ENCODE measurements around the gene DSP. TPM values are rescaled to one million over a fixed set of nuclear protein-coding genes. Genes with fewer than 3 reads are reported as not detected.

Gene DSP
- polyA plus RNA-seq, 1 donor from 2014 or later, result 0.05 TPM

GRCh38 chr6:7496266-7496875 lies 45.1 kb upstream of the DSP start:
- Histone ChIP-seq H3K79me2 (replicated peaks; ENCODE audit: insufficient read depth, low read length) (no peaks in the 10 kb centered on the region), H3K4me3 (ENCODE audit: low read length) (no peak overlapping the region), H2AFZ (ENCODE audit: low read depth, low read length) (no peak overlapping the region), H4K20me1 (ENCODE audit: insufficient read depth) (no peaks in the 10 kb centered on the region), H3K27ac (ENCODE audit: low read length) (no peak overlapping the region), H3K9ac (ENCODE audit: low read length) (no peak overlapping the region), H3K9me3 (ENCODE audit: low read length) (no peaks in the 10 kb centered on the region), H3K4me2 (ENCODE audit: low read length) (no peak overlapping the region), H3K27me3 (ENCODE audit: insufficient read depth, low read depth, low read length) (no peaks in the 10 kb centered on the region), H3K9me2 (ENCODE audit: insufficient read depth, low read length) (no peaks in the 10 kb centered on the region), H3K36me3 (ENCODE audit: insufficient read depth, low read length) (no peaks in the 10 kb centered on the region), H3F3A (ENCODE audit: insufficient read depth, low read length, poor library complexity, severe bottlenecking) (no peaks in the 10 kb centered on the region)
- TF ChIP-seq MXI1 (conservative IDR thresholded peaks at IDR 0.05; ENCODE audit: poor library complexity, severe bottlenecking) (no peak), SMC3 (conservative IDR thresholded peaks at IDR 0.05; ENCODE audit: poor library complexity) (no peak), EP300 (conservative IDR thresholded peaks at IDR 0.05; ENCODE audit: poor library complexity, severe bottlenecking) (no peak), RAD21 (conservative IDR thresholded peaks at IDR 0.05) (no peak), POLR2AphosphoS5 (IDR thresholded peaks at IDR 0.05) (no peak), TAF1 (IDR thresholded peaks at IDR 0.05; ENCODE audit: low read depth) (no peak), EZH2 (IDR thresholded peaks at IDR 0.05; ENCODE audit: borderline replicate concordance, insufficient read depth, low read length, poor library complexity, severe bottlenecking) (no peak)
- TF ChIP-seq, protein P1, sequence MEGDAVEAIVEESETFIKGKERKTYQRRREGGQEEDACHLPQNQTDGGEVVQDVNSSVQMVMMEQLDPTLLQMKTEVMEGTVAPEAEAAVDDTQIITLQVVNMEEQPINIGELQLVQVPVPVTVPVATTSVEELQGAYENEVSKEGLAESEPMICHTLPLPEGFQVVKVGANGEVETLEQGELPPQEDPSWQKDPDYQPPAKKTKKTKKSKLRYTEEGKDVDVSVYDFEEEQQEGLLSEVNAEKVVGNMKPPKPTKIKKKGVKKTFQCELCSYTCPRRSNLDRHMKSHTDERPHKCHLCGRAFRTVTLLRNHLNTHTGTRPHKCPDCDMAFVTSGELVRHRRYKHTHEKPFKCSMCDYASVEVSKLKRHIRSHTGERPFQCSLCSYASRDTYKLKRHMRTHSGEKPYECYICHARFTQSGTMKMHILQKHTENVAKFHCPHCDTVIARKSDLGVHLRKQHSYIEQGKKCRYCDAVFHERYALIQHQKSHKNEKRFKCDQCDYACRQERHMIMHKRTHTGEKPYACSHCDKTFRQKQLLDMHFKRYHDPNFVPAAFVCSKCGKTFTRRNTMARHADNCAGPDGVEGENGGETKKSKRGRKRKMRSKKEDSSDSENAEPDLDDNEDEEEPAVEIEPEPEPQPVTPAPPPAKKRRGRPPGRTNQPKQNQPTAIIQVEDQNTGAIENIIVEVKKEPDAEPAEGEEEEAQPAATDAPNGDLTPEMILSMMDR (IDR thresholded peaks at IDR 0.05; ENCODE audit: poor library complexity, severe bottlenecking), result no peak
- TF ChIP-seq, protein P2, sequence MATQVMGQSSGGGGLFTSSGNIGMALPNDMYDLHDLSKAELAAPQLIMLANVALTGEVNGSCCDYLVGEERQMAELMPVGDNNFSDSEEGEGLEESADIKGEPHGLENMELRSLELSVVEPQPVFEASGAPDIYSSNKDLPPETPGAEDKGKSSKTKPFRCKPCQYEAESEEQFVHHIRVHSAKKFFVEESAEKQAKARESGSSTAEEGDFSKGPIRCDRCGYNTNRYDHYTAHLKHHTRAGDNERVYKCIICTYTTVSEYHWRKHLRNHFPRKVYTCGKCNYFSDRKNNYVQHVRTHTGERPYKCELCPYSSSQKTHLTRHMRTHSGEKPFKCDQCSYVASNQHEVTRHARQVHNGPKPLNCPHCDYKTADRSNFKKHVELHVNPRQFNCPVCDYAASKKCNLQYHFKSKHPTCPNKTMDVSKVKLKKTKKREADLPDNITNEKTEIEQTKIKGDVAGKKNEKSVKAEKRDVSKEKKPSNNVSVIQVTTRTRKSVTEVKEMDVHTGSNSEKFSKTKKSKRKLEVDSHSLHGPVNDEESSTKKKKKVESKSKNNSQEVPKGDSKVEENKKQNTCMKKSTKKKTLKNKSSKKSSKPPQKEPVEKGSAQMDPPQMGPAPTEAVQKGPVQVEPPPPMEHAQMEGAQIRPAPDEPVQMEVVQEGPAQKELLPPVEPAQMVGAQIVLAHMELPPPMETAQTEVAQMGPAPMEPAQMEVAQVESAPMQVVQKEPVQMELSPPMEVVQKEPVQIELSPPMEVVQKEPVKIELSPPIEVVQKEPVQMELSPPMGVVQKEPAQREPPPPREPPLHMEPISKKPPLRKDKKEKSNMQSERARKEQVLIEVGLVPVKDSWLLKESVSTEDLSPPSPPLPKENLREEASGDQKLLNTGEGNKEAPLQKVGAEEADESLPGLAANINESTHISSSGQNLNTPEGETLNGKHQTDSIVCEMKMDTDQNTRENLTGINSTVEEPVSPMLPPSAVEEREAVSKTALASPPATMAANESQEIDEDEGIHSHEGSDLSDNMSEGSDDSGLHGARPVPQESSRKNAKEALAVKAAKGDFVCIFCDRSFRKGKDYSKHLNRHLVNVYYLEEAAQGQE (IDR thresholded peaks at IDR 0.05; ENCODE audit: borderline replicate concordance), result no peak

DNA sequence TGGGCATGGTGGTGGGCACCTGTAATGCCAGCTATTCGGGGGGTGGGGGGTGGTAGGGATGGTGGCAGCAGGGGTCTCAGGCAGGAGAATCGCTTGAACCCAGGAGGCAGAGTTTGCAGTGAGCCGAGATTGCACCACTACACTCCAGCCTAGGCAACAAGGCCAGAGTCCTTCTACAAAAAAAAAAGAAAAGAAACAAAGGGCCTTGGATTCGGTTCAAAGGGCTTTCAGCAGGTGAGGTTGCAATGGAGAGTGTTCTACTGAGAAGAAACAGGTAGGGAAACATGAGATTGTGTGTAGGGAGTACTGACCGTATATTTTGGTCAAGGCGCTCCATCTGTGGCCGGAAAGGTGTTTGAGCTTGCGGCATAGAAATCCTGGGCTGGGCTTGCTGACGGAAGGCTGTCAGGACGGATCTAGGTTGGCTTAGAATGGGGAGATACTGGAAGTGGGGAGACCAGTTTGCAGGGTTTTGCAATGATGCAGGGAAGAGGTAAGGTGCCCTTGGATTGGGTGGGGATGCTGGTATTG lies 40.7 kb upstream of the DSP start:
- H3K27me3 ChIP-seq (ENCODE audit: insufficient read depth, low read depth, low read length), result no peaks in the 10 kb centered on the region
- H3K9me2 ChIP-seq (ENCODE audit: insufficient read depth, low read length), result no peaks in the 10 kb centered on the region
- H3K36me3 ChIP-seq (ENCODE audit: insufficient read depth, low read length), result no peaks in the 10 kb centered on the region
- H3K79me2 ChIP-seq (replicated peaks; ENCODE audit: insufficient read depth, low read length), result no peaks in the 10 kb centered on the region
- H3K4me3 ChIP-seq (ENCODE audit: low read length), result no peak overlapping the region
- H2AFZ ChIP-seq (ENCODE audit: low read depth, low read length), result no peak overlapping the region
- H4K20me1 ChIP-seq (ENCODE audit: insufficient read depth), result no peaks in the 10 kb centered on the region
- H3F3A ChIP-seq (ENCODE audit: insufficient read depth, low read length, poor library complexity, severe bottlenecking), result no peaks in the 10 kb centered on the region
- no peak overlapping the region for H3K9ac ChIP-seq (ENCODE audit: low read length)
- no peak for TF ChIP-seq SMC3 (conservative IDR thresholded peaks at IDR 0.05; ENCODE audit: poor library complexity)
- TF ChIP-seq, protein P1 (IDR thresholded peaks at IDR 0.05; ENCODE audit: poor library complexity, severe bottlenecking), result no peak
- TF ChIP-seq, protein P2 (IDR thresholded peaks at IDR 0.05; ENCODE audit: borderline replicate concordance), result no peak
- TF ChIP-seq EP300 (conservative IDR thresholded peaks at IDR 0.05; ENCODE audit: poor library complexity, severe bottlenecking), result no peak
- no peak for TF ChIP-seq RAD21 (conservative IDR thresholded peaks at IDR 0.05)
- TF ChIP-seq MXI1 (conservative IDR thresholded peaks at IDR 0.05; ENCODE audit: poor library complexity, severe bottlenecking), result no peak
- TF ChIP-seq EZH2 (IDR thresholded peaks at IDR 0.05; ENCODE audit: borderline replicate concordance, insufficient read depth, low read length, poor library complexity, severe bottlenecking), result no peak
- no peak for TF ChIP-seq TAF1 (IDR thresholded peaks at IDR 0.05; ENCODE audit: low read depth)
- no peak for TF ChIP-seq POLR2AphosphoS5 (IDR thresholded peaks at IDR 0.05)
- H3K27ac ChIP-seq (ENCODE audit: low read length), result no peak overlapping the region
- H3K9me3 ChIP-seq (ENCODE audit: low read length), result no peaks in the 10 kb centered on the region
- no peak overlapping the region for H3K4me2 ChIP-seq (ENCODE audit: low read length)

Data from neural cell (in vitro differentiated cells).